ENCODE results near the gene IL17RE.

DNA sequence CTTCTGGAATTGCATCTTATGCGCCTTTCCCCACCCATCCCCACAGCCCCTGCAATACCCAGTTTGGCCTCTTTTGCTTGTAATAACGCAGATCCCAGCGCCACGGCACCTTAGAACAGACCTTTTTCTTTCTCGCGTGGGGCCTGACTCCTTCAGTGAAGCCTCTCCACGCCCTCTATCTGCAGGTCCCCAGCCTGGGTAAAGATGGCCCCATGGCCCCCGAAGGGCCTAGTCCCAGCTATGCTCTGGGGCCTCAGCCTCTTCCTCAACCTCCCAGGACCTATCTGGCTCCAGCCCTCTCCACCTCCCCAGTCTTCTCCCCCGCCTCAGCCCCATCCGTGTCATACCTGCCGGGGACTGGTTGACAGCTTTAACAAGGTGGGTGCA lies 31.6 kb downstream of the IL17RE start:
- TF ChIP-seq, protein P1, sequence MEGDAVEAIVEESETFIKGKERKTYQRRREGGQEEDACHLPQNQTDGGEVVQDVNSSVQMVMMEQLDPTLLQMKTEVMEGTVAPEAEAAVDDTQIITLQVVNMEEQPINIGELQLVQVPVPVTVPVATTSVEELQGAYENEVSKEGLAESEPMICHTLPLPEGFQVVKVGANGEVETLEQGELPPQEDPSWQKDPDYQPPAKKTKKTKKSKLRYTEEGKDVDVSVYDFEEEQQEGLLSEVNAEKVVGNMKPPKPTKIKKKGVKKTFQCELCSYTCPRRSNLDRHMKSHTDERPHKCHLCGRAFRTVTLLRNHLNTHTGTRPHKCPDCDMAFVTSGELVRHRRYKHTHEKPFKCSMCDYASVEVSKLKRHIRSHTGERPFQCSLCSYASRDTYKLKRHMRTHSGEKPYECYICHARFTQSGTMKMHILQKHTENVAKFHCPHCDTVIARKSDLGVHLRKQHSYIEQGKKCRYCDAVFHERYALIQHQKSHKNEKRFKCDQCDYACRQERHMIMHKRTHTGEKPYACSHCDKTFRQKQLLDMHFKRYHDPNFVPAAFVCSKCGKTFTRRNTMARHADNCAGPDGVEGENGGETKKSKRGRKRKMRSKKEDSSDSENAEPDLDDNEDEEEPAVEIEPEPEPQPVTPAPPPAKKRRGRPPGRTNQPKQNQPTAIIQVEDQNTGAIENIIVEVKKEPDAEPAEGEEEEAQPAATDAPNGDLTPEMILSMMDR (conservative IDR thresholded peaks at IDR 0.05; ENCODE audit: low read depth, low read length): peak; percentile 32; the same call in 1 of the 2 replicates
- TF ChIP-seq EZH2 (IDR thresholded peaks at IDR 0.05; ENCODE audit: low read length, unreplicated experiment): no peak
- TF ChIP-seq EZH2phosphoT487 (IDR thresholded peaks at IDR 0.05; ENCODE audit: borderline replicate concordance, low read length): no peak

All from PC-3 (cell line).